Measurements from ENCODE around the gene F2.
"Not testable (repeated sequence)": the region's sequence is repeated elsewhere in the genome, so short reads cannot be mapped to it uniquely, and the experiment has no call there.

Gene F2

DNA sequence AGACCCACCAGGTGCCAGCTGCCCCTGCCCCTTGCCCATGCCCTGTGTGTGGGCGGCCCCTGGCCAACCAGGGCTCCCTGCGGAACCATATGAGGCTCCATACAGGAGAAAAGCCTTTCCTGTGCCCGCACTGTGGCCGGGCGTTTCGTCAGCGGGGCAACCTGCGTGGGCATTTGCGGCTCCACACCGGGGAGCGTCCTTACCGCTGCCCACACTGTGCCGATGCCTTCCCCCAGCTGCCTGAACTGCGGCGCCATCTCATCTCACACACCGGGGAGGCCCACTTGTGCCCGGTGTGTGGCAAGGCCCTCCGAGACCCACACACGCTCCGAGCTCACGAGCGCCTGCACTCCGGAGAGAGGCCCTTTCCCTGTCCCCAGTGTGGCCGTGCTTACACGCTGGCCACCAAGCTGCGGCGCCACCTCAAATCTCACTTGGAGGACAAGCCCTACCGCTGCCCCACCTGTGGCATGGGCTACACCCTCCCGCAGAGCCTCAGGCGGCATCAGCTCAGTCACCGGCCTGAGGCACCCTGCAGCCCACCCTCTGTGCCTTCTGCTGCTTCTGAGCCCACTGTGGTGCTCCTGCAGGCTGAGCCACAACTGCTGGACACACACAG, 13.8 kb upstream of the F2 start:
- no peak overlapping the region for H3K4me2 ChIP-seq (ENCODE audit: low read length)
- H3K9me2 ChIP-seq (replicated peaks; ENCODE audit: control insufficient read depth, low read length): no peaks in the 10 kb centered on the region
- no peaks in the 10 kb centered on the region for H4K20me1 ChIP-seq (ENCODE audit: control insufficient read depth, insufficient read depth, low read depth, low read length)
- peaks cover 54% of the 10 kb centered on the region for H3K36me3 ChIP-seq (ENCODE audit: control insufficient read depth, low read length)
- H3F3A ChIP-seq (ENCODE audit: control insufficient read depth, insufficient read depth): no peaks in the 10 kb centered on the region
- no peaks in the 10 kb centered on the region for H3K9me3 ChIP-seq (ENCODE audit: control insufficient read depth, insufficient read depth, low read length)
- H3K27ac ChIP-seq (ENCODE audit: low read depth, low read length): no peak overlapping the region
- no peak overlapping the region for H3K4me3 ChIP-seq (ENCODE audit: low read length)
- H3K4me1 ChIP-seq (ENCODE audit: control insufficient read depth, low read length): peaks cover 16% of the 10 kb centered on the region
- TF ChIP-seq EZH2phosphoT487 (IDR thresholded peaks at IDR 0.05; ENCODE audit: borderline replicate concordance, low read length): no peak
- TF ChIP-seq, protein P1, sequence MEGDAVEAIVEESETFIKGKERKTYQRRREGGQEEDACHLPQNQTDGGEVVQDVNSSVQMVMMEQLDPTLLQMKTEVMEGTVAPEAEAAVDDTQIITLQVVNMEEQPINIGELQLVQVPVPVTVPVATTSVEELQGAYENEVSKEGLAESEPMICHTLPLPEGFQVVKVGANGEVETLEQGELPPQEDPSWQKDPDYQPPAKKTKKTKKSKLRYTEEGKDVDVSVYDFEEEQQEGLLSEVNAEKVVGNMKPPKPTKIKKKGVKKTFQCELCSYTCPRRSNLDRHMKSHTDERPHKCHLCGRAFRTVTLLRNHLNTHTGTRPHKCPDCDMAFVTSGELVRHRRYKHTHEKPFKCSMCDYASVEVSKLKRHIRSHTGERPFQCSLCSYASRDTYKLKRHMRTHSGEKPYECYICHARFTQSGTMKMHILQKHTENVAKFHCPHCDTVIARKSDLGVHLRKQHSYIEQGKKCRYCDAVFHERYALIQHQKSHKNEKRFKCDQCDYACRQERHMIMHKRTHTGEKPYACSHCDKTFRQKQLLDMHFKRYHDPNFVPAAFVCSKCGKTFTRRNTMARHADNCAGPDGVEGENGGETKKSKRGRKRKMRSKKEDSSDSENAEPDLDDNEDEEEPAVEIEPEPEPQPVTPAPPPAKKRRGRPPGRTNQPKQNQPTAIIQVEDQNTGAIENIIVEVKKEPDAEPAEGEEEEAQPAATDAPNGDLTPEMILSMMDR (IDR thresholded peaks at IDR 0.05; ENCODE audit: low read depth, low read length, poor library complexity, severe bottlenecking): no peak
- H3K79me2 ChIP-seq (ENCODE audit: control insufficient read depth, low read length): peaks cover 35% of the 10 kb centered on the region
- H3K27me3 ChIP-seq (ENCODE audit: control insufficient read depth, low read length): no peaks in the 10 kb centered on the region

DNA sequence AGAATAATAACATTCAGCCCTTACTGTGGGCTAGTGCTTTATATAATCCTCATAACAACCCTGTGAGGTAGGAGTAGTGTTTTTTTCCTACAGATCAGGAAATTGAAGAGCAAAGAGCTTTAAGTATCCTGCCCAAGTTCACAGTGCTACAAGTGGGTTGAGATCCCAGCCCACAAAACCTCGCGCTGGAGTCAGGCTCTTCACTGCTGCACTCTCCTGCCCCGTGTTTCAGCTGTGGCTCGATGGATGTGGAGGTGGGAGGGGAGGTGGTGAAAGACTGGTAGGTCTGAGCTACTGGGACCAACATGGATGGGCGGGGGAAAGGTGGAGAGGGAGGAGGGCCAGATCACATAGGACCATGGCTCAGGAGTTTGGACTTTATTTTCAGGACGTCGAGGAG, 12.1 kb upstream of the F2 start:
- peaks cover 52% of the 10 kb centered on the region for H3K36me3 ChIP-seq (ENCODE audit: control insufficient read depth, low read length)

DNA sequence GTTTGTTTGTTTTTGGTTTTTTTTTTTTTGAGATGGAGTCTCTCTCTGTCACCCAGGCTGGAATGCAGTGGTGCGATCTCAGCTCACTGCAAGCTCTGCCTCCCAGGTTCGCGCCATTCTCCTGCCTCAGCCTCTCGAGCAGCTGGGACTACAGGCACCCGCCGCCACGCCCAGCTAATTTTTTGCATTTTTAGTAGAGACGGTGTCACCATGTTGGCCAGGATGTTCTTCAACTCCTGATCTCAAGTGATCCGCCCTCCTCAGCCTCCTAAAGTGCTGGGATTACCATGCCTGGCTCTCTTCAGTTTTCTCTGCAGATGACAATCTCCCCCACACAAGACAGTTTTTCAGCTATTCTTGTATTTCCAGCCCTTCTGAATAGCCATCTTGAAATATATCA, 9.7 kb upstream of the F2 start:
- not testable (repeated sequence) for H3K27ac ChIP-seq (ENCODE audit: low read depth, low read length); H3K79me2 ChIP-seq (ENCODE audit: control insufficient read depth, low read length)
- peaks cover 32% of the 10 kb centered on the region for H3K36me3 ChIP-seq (ENCODE audit: control insufficient read depth, low read length)

More for the DNA sequence above, 12.1 kb upstream of the F2 start:
- no peak for TF ChIP-seq EZH2phosphoT487 (IDR thresholded peaks at IDR 0.05; ENCODE audit: borderline replicate concordance, low read length)
- TF ChIP-seq, protein P1 (IDR thresholded peaks at IDR 0.05; ENCODE audit: low read depth, low read length, poor library complexity, severe bottlenecking): no peak
- H4K20me1 ChIP-seq (ENCODE audit: control insufficient read depth, insufficient read depth, low read depth, low read length): no peaks in the 10 kb centered on the region
- H3K9me3 ChIP-seq (ENCODE audit: control insufficient read depth, insufficient read depth, low read length): no peaks in the 10 kb centered on the region
- H3K4me1 ChIP-seq (ENCODE audit: control insufficient read depth, low read length): peaks cover 11% of the 10 kb centered on the region
- no peaks in the 10 kb centered on the region for H3K27me3 ChIP-seq (ENCODE audit: control insufficient read depth, low read length)
- no peak overlapping the region for H3K27ac ChIP-seq (ENCODE audit: low read depth, low read length)
- no peaks in the 10 kb centered on the region for H3K9me2 ChIP-seq (replicated peaks; ENCODE audit: control insufficient read depth, low read length)
- no peak overlapping the region for H3K4me2 ChIP-seq (ENCODE audit: low read length)
- no peaks in the 10 kb centered on the region; the same call in 1 of the 2 replicates for H3F3A ChIP-seq (ENCODE audit: control insufficient read depth, insufficient read depth)
- no peak overlapping the region for H3K4me3 ChIP-seq (ENCODE audit: low read length)
- H3K79me2 ChIP-seq (ENCODE audit: control insufficient read depth, low read length): peaks cover 21% of the 10 kb centered on the region

DNA sequence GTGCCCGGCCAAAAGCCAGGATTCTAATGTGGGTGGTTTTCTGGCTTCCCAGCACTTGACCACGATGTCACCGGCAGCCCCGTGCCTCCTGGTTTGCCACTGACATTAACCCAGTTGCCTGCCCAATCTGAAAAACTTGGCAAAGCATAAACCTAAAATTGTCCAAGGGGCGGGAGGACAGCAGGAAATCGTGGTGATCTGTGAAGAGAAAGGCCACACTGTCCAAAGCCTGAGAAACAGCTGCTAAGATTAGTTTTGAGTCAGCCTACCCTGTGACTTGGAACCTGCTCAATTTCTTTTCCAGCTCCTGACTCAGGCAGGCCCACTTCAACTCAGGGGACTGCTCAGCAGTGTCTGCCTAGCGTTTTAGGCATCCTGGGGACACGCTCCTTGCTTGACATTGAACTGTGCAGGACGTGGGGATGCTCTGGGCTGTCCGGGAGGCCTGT, 8.2 kb upstream of the F2 start:
- TF ChIP-seq, protein P1 (IDR thresholded peaks at IDR 0.05; ENCODE audit: low read depth, low read length, poor library complexity, severe bottlenecking): no peak
- Histone ChIP-seq H3F3A (ENCODE audit: control insufficient read depth, insufficient read depth) (no peaks in the 10 kb centered on the region; the same call in 1 of the 2 replicates), H3K4me1 (ENCODE audit: control insufficient read depth, low read length) (no peaks in the 10 kb centered on the region), H3K9me3 (ENCODE audit: control insufficient read depth, insufficient read depth, low read length) (no peaks in the 10 kb centered on the region), H3K27me3 (ENCODE audit: control insufficient read depth, low read length) (no peaks in the 10 kb centered on the region), H3K4me2 (ENCODE audit: low read length) (no peak overlapping the region), H3K4me3 (ENCODE audit: low read length) (no peak overlapping the region), H3K79me2 (ENCODE audit: control insufficient read depth, low read length) (no peaks in the 10 kb centered on the region; the same call in 1 of the 2 replicates), H3K27ac (ENCODE audit: low read depth, low read length) (no peak overlapping the region), H3K9me2 (replicated peaks; ENCODE audit: control insufficient read depth, low read length) (no peaks in the 10 kb centered on the region), H3K36me3 (ENCODE audit: control insufficient read depth, low read length) (peaks cover 18% of the 10 kb centered on the region), H4K20me1 (ENCODE audit: control insufficient read depth, insufficient read depth, low read depth, low read length) (no peaks in the 10 kb centered on the region)

More for the DNA sequence above, 9.7 kb upstream of the F2 start:
- H3F3A ChIP-seq (ENCODE audit: control insufficient read depth, insufficient read depth); H3K4me3 ChIP-seq (ENCODE audit: low read length); H3K27me3 ChIP-seq (ENCODE audit: control insufficient read depth, low read length); H3K4me2 ChIP-seq (ENCODE audit: low read length); H3K9me3 ChIP-seq (ENCODE audit: control insufficient read depth, insufficient read depth, low read length); H3K4me1 ChIP-seq (ENCODE audit: control insufficient read depth, low read length); H4K20me1 ChIP-seq (ENCODE audit: control insufficient read depth, insufficient read depth, low read depth, low read length); H3K9me2 ChIP-seq (replicated peaks; ENCODE audit: control insufficient read depth, low read length): not testable (repeated sequence)
